Measurements from ENCODE around the gene TRDN.

DNA sequence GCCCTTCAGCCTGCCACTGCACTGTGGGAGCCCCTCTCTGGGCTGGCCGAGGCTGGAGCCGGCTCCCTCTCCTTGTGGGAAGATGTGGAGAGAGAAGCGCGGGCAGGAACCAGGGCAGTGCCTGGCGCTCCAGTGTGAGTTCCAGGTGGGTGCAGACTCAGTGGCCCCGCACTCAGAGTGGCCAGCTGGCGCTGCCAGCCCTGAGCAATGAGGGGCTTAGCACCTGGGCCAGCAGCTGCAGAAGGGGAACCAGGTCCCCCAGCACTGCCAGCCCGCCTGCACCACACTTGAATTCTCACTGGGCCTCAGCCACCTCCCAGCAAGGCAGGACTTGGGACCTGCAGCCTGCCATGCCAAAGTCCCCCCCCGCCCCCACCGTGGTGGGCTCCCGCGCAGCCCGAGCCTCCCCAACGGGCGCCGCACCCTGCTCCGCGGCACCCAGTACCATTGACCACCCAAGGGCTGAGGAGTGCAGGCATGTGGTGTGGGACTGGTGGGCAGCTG is 434.8 kb downstream of the TRDN start:
- TF ChIP-seq CTCF (IDR thresholded peaks at IDR 0.05): no peak
- no peak for TF ChIP-seq POLR2A (IDR thresholded peaks at IDR 0.05)
